GM18517 (cell line): ENCODE results near the gene LARGE1.

Experiments
- ATAC-seq: cut with Tn5 transposase; IDR thresholded peaks from one replicate; pipeline ENCODE4 v1.9.1; 2021; ENCODE audit warnings: mild to moderate bottlenecking, moderate library complexity; ENCODE audit not compliant: unreplicated experiment

Gene LARGE1

GRCh38 chr22:33914699-33915098 is 5.6 kb downstream of the LARGE1 start:
- ATAC-seq = no peak

GRCh38 chr22:33914131-33914530 is 6.1 kb downstream of the LARGE1 start:
- no peak for ATAC-seq

- no peak for ATAC-seq
Measured at GRCh38 chr22:33913188-33913587, 7.1 kb downstream of the LARGE1 start.

GRCh38 chr22:33909911-33910310 is 10.4 kb downstream of the LARGE1 start:
- ATAC-seq = no peak

GRCh38 chr22:33909075-33909458 is 11.2 kb downstream of the LARGE1 start:
- ATAC-seq = no peak

GRCh38 chr22:33908171-33909074 is 11.9 kb downstream of the LARGE1 start:
- ATAC-seq = no peak

- no peak for ATAC-seq
Measured at GRCh38 chr22:33906954-33907353, 13.3 kb downstream of the LARGE1 start.

GRCh38 chr22:33906475-33906874 is 13.8 kb downstream of the LARGE1 start:
- ATAC-seq = no peak

GRCh38 chr22:33903012-33903411 is 17.3 kb downstream of the LARGE1 start:
- no peak for ATAC-seq

- ATAC-seq = no peak
Measured at GRCh38 chr22:33902073-33902472, 18.2 kb downstream of the LARGE1 start.

GRCh38 chr22:33898121-33898520 is 22.2 kb downstream of the LARGE1 start:
- ATAC-seq = no peak

GRCh38 chr22:33897448-33897835 is 22.8 kb downstream of the LARGE1 start:
- ATAC-seq = no peak

GRCh38 chr22:33896575-33897447 is 23.5 kb downstream of the LARGE1 start:
- ATAC-seq = peak; percentile 40

- ATAC-seq = peak; percentile 65
Measured at GRCh38 chr22:33896154-33896553, 24.1 kb downstream of the LARGE1 start.

- ATAC-seq = no peak
Measured at GRCh38 chr22:33895444-33895843, 24.8 kb downstream of the LARGE1 start.

GRCh38 chr22:33894515-33894914 is 25.8 kb downstream of the LARGE1 start:
- ATAC-seq = no peak

- ATAC-seq = no peak
Measured at GRCh38 chr22:33894036-33894435, 26.2 kb downstream of the LARGE1 start.

GRCh38 chr22:33893512-33893911 is 26.8 kb downstream of the LARGE1 start:
- ATAC-seq = no peak

- no peak for ATAC-seq
Measured at GRCh38 chr22:33891992-33892391, 28.3 kb downstream of the LARGE1 start.

- ATAC-seq = no peak
Measured at GRCh38 chr22:33891455-33891854, 28.8 kb downstream of the LARGE1 start.

- no peak for ATAC-seq
Measured at GRCh38 chr22:33889748-33890147, 30.5 kb downstream of the LARGE1 start.

GRCh38 chr22:33888821-33889220 is 31.5 kb downstream of the LARGE1 start:
- no peak for ATAC-seq
